ENCODE data around the gene FAM89B.

Gene FAM89B

GRCh38 chr11:65610404-65610803 is 38.1 kb downstream of the FAM89B start:
- no peak for DNase-seq (ENCODE audit: low read depth)

GRCh38 chr11:65611028-65611757 is 38.9 kb downstream of the FAM89B start:
- no peak for DNase-seq (ENCODE audit: low read depth)

GRCh38 chr11:65611758-65612603 is 39.6 kb downstream of the FAM89B start:
- no peak for DNase-seq (ENCODE audit: low read depth)

GRCh38 chr11:65612691-65613090 is 40.4 kb downstream of the FAM89B start:
- DNase-seq (ENCODE audit: low read depth) = no peak

- DNase-seq (ENCODE audit: low read depth) = no peak
Observed at GRCh38 chr11:65613091-65613928, 41.0 kb downstream of the FAM89B start.

GRCh38 chr11:65615229-65615949 is 43.1 kb downstream of the FAM89B start, which contains the start of gene PCNX3:
Gene PCNX3, plus strand, starts transcription at chr11:65615776. Its CDS starts 536 bp downstream, at chr11:65616312.
- DNase-seq (ENCODE audit: low read depth) = peak; percentile 98

- DNase-seq (ENCODE audit: low read depth) = no peak
Observed at GRCh38 chr11:65615950-65616574, 43.7 kb downstream of the FAM89B start.

GRCh38 chr11:65616575-65617001 is 44.2 kb downstream of the FAM89B start:
- DNase-seq (ENCODE audit: low read depth) = no peak

- DNase-seq (ENCODE audit: low read depth) = no peak
Observed at GRCh38 chr11:65617136-65617850, 45.0 kb downstream of the FAM89B start.

- DNase-seq (ENCODE audit: low read depth) = no peak
Observed at GRCh38 chr11:65617990-65618751, 45.8 kb downstream of the FAM89B start.

GRCh38 chr11:65618763-65619162 is 46.4 kb downstream of the FAM89B start:
- DNase-seq (ENCODE audit: low read depth) = no peak

- DNase-seq (ENCODE audit: low read depth) = no peak
Observed at GRCh38 chr11:65619281-65619928, 47.1 kb downstream of the FAM89B start.

GRCh38 chr11:65620666-65621065 is 48.3 kb downstream of the FAM89B start:
- no peak for DNase-seq (ENCODE audit: low read depth)

- DNase-seq (ENCODE audit: low read depth) = no peak
Observed at GRCh38 chr11:65621460-65621859, 49.1 kb downstream of the FAM89B start.

- DNase-seq (ENCODE audit: low read depth) = no peak
Observed at GRCh38 chr11:65622011-65622410, 49.7 kb downstream of the FAM89B start.

GRCh38 chr11:65623177-65623576 is 50.8 kb downstream of the FAM89B start:
- DNase-seq (ENCODE audit: low read depth) = no peak

Measured in stimulated activated CD8-positive, alpha-beta memory T cell treated with anti-CD3 and anti-CD28 coated beads, Interleukin-15, amount 100 ng/mL, for 24 hours (primary cell).